NCI-H1417 (cell line): ENCODE measurements around the gene INSM2.

Experiments
- DNase-seq, 3 experiments: peaks; one replicate each; lab custom pipeline; 2025; lab: John Stamatoyannopoulos, UW

INSM2 gene

GRCh38 chr14:35543006-35543405 lies 9.0 kb downstream of the INSM2 start:
- no peak for DNase-seq

- DNase-seq, result no peak
Measured at GRCh38 chr14:35549551-35549950, 15.6 kb downstream of the INSM2 start.

- DNase-seq, result peak in 1 of 3 experiments; percentile 50
Measured at GRCh38 chr14:35551081-35551480, 17.1 kb downstream of the INSM2 start.

DNA sequence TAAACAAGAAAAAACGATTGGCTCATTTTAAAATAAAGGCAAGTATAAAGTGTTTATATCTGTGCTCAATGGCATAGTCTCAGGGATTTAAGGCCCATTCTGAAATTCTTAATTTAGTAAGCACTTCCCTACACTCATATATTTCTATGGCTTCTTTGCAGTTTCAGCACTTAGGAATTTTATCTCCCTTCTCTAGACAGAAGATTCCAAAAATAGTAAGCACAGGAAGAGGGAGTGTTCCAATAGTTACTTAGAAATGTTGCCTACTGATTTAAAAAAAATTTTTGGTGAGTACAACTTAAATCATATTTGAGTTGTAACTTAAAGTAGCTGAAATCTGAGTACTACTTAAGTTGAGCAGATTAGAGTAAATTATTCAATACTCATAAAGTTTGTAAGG lies 19.8 kb downstream of the INSM2 start:
- no peak for DNase-seq

DNA sequence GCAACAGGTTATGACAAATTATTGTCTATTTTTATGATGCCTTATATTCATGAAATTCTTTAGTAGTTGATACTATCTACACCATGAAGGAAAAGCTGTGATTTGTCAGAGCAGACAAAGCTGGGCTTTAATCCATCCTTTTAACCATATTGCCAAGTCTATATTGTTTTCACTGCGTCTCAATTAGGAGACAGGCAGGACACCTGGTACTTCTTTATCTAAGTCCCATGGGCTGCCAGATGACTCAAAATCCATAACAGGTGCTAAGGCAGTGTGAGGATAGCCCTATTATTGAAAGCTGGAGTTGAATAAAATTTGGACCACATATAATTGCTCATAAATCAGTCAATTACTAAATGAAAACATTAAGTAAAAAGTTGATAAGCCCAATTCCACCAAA lies 22.6 kb downstream of the INSM2 start:
- DNase-seq, result peak in 1 of 3 experiments; percentile 75

DNA sequence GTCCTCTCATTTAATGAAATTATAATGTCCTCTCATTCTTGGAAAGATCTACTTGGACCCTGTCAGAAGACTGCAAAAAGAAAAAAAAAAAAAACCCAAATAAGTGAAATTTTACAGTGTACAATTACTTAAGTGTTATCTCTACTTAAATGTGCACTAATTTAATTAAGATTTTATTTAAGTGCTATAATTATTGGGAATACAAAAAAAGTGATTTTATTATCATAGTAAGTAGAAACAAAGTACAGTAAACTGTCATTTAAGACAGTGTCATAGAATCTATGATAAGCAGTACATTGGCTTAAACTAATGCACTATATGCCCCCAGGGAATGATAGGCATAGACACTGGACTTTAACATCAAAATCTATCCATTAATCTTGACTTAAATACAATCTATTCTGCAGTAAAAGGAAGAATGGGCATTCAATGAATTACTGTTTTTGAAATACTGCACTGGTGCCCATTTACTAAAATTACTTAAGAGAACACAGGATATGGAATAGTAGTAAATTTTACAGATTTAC lies 23.3 kb downstream of the INSM2 start:
- DNase-seq, result no peak

DNA sequence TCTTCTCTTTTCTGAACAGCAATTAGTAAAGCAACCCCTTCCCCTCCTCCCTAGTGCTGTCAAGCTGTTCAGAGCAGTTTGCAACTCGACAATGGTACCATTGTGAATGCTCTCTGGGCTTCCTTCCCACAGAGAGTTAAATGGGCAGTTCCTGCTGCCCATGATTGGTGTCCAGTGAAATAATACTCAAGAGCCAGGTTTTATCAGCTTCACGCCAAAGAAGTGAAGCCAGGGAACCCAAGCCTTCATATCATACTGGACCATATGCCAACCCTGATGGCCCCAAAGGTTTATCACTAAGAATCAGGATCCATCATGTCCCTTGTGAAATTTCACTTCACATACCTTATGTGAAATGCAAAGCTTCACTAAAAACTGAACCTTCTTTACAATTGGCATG lies 24.7 kb downstream of the INSM2 start:
- DNase-seq, result peak in 1 of 3 experiments; percentile 32

DNA sequence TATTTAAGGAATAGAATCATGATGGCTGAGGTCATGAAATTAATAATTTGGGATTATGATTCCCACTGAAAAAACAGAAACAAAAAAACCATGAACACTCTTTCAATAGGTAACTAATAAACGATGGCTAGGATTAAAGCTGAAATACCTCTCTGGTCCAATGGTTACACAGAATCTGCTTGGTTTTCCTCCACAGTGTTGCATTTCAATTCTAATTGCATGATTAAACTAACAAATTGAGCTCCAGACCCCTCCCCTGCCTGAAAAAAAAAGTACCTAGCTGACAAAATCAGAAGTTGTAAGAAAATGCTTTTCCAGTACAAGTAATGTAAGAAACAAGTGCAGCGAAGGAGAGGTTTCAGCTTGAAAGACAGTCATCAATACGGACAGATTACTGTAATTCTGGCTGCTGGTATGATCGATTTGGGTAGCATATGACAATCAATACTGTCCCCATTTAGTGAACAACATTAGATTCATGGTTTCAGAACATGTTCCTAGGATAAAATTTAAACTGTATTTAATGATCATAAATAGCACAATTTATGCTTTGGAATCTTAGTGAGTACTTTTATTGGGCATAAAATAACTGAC lies 32.0 kb downstream of the INSM2 start:
- no peak for DNase-seq

- DNase-seq, result no peak
Measured at GRCh38 chr14:35571598-35571997, 37.6 kb downstream of the INSM2 start.

DNA sequence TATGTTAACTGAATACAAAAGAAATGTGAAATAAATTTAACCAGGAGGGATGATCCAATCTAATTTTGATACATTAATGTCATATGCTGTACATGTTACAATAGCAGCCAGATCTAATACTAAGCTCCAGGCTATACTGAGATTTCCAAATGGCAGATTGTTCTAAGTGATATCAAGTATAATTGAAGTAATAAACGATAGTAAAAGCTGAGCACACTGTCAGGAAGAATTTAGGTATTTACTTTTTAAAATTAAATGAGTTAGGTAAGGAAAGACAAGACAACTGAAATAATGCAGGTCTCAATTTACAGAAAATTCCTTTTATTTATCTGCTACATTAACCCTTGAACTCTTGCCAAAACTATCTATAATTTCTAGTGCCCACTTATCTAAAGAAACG lies 39.9 kb downstream of the INSM2 start:
- DNase-seq, result no peak

DNA sequence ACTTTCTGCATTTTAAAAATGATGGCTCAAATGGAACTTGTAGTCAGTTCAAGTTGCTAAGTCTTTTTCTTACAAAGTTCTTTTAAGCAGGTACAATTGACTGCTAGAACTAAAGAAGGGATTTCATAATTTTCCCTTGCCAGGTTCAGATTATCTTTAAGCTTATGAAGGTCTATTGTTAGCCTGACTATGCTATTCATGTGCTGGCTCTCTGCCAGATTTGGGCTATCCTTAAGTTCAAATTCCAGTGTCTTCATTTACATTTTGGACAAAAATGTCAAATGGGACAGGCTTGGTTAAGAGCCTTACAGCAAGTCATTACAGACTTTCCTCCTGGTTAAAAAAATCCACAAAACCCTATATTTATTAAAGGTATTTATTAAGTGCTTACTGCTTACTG lies 42.3 kb downstream of the INSM2 start:
- DNase-seq, result no peak

DNA sequence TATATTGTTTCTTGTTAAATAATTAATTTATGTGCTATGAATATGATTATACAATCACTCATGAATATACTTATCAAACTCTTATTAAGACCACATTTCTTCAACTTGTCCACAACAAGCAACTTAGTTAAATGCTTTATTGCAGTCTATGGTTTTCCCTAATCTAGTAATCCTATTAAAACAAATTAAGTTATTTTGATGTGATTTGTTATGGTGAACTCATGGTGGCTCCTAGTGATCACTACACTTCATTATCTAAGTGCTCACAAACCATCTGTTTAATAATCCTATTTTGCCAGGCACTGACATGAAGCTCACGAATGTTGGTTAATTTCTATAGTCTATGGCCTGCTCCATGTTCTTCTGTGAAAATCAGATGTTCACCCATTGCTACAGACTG lies 42.9 kb downstream of the INSM2 start:
- no peak for DNase-seq

- DNase-seq, result no peak
Measured at GRCh38 chr14:35578135-35578534, 44.2 kb downstream of the INSM2 start.

GRCh38 chr14:35578639-35579038 lies 44.7 kb downstream of the INSM2 start:
- no peak for DNase-seq
